GM12878 (cell line): ENCODE results near the gene PUM2. TPM values are rescaled to one million over a fixed set of nuclear protein-coding genes. Genes with fewer than 3 reads are reported as not detected.

ENCODE experiments used
- ATAC-seq: fragments of 200-7000 bp; cut with Tn5 transposase; 3 replicates; pipeline ENCODE4 v1.9.1; 2020; ENCODE audit warnings: mild to moderate bottlenecking, moderate library complexity
- BruUV-seq: library from RNA; stranded (reverse); fragments of 400-500 nt; replicated peaks from 2 replicates; lab custom pipeline; 2021; lab: Mats Ljungman, UMichigan
- CTCF ChIA-PET: fragments of 300-600 bp; sonication (Branson Sonifier 250); formaldehyde crosslinking; extraction: SDS; loops from one replicate; lab custom pipeline; 2021; ENCODE audit warnings: inconsistent platforms; lab: Yijun Ruan, JAX
- POLR2A ChIA-PET: fragments of 350-600 bp; formaldehyde crosslinking; extraction: SDS; loops from one replicate; lab custom pipeline; 2021; ENCODE audit warnings: inconsistent platforms; lab: Charles Lee
- RAD21 ChIA-PET: fragments of 300-600 bp; sonication (Branson Sonifier 250); formaldehyde crosslinking; loops from one replicate; lab custom pipeline; 2023; ENCODE audit warnings: antibody characterized with exemption; ENCODE audit not compliant: unreplicated experiment; lab: Charles Lee
- SMC1A ChIA-PET: fragments of 300-600 bp; sonication (Branson Sonifier 250); formaldehyde crosslinking; loops from one replicate; lab custom pipeline; 2023; ENCODE audit not compliant: unreplicated experiment, uncharacterized antibody; lab: Charles Lee
- DNase-seq: peaks from one replicate; pipeline ENCODE4 v3.0.0-alpha.2; 2011; ENCODE audit warnings: low read depth, low spot score
- FAIRE-seq: peaks from 3 replicates; lab custom pipeline; 2011; peaks lifted over from hg19 to GRCh38; lab: Jason Lieb, UNC
- H2AFZ ChIP-seq: 2 replicates; pipeline ENCODE4 v1.6.0; 2011; ENCODE audit warnings: low read depth, low read length, control low read depth; ENCODE audit not compliant: control insufficient read depth
- H3K27ac ChIP-seq: 2 replicates; pipeline ENCODE4 v1.5.1; 2011; ENCODE audit warnings: control low read depth; ENCODE audit not compliant: control insufficient read depth, insufficient read depth
- H3K27me3 ChIP-seq, 2 experiments: replicated peaks in 1 of 2; 2 replicates each; pipeline versions ENCODE4 v1.6.0 to v1.6.1; 2011; ENCODE audit warnings: low read length in 1 of 2; ENCODE audit not compliant: control insufficient read depth in 2 of 2, insufficient read depth in 2 of 2
- H3K36me3 ChIP-seq, 2 experiments: 2 replicates each; pipeline ENCODE4 v1.5.1; 2011; ENCODE audit warnings: low read length in 1 of 2; ENCODE audit not compliant: control insufficient read depth in 2 of 2, insufficient read depth in 2 of 2
- H3K4me1 ChIP-seq: 2 replicates; pipeline ENCODE4 v1.6.1; 2011; ENCODE audit warnings: mild to moderate bottlenecking, low read length, moderate library complexity, mixed read lengths; ENCODE audit not compliant: control insufficient read depth, insufficient read depth
- H3K4me2 ChIP-seq: 2 replicates; pipeline ENCODE4 v1.6.0; 2011; ENCODE audit warnings: control low read depth; ENCODE audit not compliant: control insufficient read depth, insufficient read depth
- H3K4me3 ChIP-seq: fragments of 200-600 bp; sonication (generic); 2 replicates; pipeline ENCODE4 v1.5.1; 2016
- H3K79me2 ChIP-seq: 2 replicates; pipeline ENCODE4 v1.6.0; 2011; ENCODE audit warnings: low read length; ENCODE audit not compliant: control insufficient read depth, insufficient read depth
- H3K9ac ChIP-seq: 2 replicates; pipeline ENCODE4 v1.8.0; 2011; ENCODE audit warnings: low read length, control low read depth, mixed read lengths; ENCODE audit not compliant: control insufficient read depth, insufficient read depth
- H3K9me3 ChIP-seq: replicated peaks from 3 replicates; pipeline ENCODE4 v1.5.1; 2011; ENCODE audit warnings: mild to moderate bottlenecking, low read length; ENCODE audit not compliant: control insufficient read depth, insufficient read depth
- H4K20me1 ChIP-seq: 2 replicates; pipeline ENCODE4 v1.6.0; 2011; ENCODE audit not compliant: control insufficient read depth, insufficient read depth
- ASH2L ChIP-seq: fragments of 300-600, 200-600 bp; sonication (generic); IDR thresholded peaks from 2 replicates; pipeline ENCODE4 v1.6.1; 2017; ENCODE audit warnings: low read depth, mild to moderate bottlenecking, borderline replicate concordance
- ATF7 ChIP-seq: fragments of 450-650 bp; IDR thresholded peaks from 2 replicates; pipeline ENCODE4 v1.6.1; 2016; ENCODE audit warnings: low read depth, mild to moderate bottlenecking
- BCL11A ChIP-seq: IDR thresholded peaks from 2 replicates; pipeline ENCODE4 v1.6.1; 2011; ENCODE audit warnings: low read depth, low read length
- DPF2 ChIP-seq: fragments of 450-650 bp; IDR thresholded peaks from 2 replicates; pipeline ENCODE4 v1.6.1; 2017; ENCODE audit warnings: mild to moderate bottlenecking
- ETV6 ChIP-seq, 2 experiments: fragments of 450-650 bp in 1 of 2; IDR thresholded peaks in 1 of 2; conservative IDR thresholded peaks in 1 of 2; 2 replicates each; pipeline ENCODE4 v1.6.1; 2014; ENCODE audit warnings: antibody characterized with exemption in 1 of 2, borderline replicate concordance in 1 of 2, low read depth in 1 of 2, mild to moderate bottlenecking in 1 of 2, moderate library complexity in 1 of 2
- FOXK2 ChIP-seq: fragments of 450-650 bp; IDR thresholded peaks from 2 replicates; pipeline ENCODE4 v1.6.1; 2017; ENCODE audit warnings: mild to moderate bottlenecking, moderate library complexity
- MAX ChIP-seq: IDR thresholded peaks from 2 replicates; pipeline ENCODE4 v1.6.1; 2012; ENCODE audit warnings: low read depth, low read length, improper control_type of control experiment
- NR2C1 ChIP-seq: fragments of 450-650 bp; IDR thresholded peaks from 2 replicates; pipeline ENCODE4 v1.6.1; 2017; ENCODE audit warnings: antibody characterized with exemption, mild to moderate bottlenecking, moderate library complexity
- PAX5 ChIP-seq: IDR thresholded peaks from 2 replicates; pipeline ENCODE4 v1.6.1; 2011; ENCODE audit warnings: low read depth, low read length, borderline replicate concordance
- PML ChIP-seq: IDR thresholded peaks from 2 replicates; pipeline ENCODE4 v1.6.1; 2012; ENCODE audit warnings: low read length, inconsistent platforms
- POLR2AphosphoS5 ChIP-seq: IDR thresholded peaks from 2 replicates; pipeline ENCODE4 v1.6.1; 2011; ENCODE audit warnings: mild to moderate bottlenecking, low read length, inconsistent platforms
- RAD51 ChIP-seq: fragments of 450-650 bp; IDR thresholded peaks from 2 replicates; pipeline ENCODE4 v1.6.1; 2016; ENCODE audit warnings: moderate library complexity, mild to moderate bottlenecking, inconsistent platforms
- TCF7 ChIP-seq: IDR thresholded peaks from 2 replicates; pipeline ENCODE4 v1.6.1; 2014; ENCODE audit warnings: antibody characterized with exemption, borderline replicate concordance
- WGBS: methylation state at CpG from one replicate; pipeline ENCODE4 v1.1.6; 2016; ENCODE audit warnings: low lambda C conversion rate; ENCODE audit not compliant: insufficient replicate concordance, insufficient coverage; ENCODE audit errors: missing lambda C conversion rate; 5-methylcytosine and 5-hydroxymethylcytosine counted together
- in situ Hi-C: fragments of 300-500 bp; cut with MboI; formaldehyde crosslinking; loops from 9 replicates; pipeline ENCODE4 v1.14.3; 2018; ENCODE audit warnings: mixed read lengths
- intact Hi-C: fragments of 100-400 bp; cut with micrococcal nuclease; formaldehyde crosslinking; loops from one replicate; pipeline ENCODE4 v1.14.2; 2022; ENCODE audit not compliant: unreplicated experiment
- polyA plus RNA-seq, 11 experiments: library from polyadenylated mRNA; depleted of rRNA in 4 of 11; unstranded in 6 of 11; stranded (reverse) in 5 of 11; fragments of >200 nt; fragmentation: Nextera tagmentation in 4 of 11; fragmentation: Illumina TruSeq in 1 of 11; extraction: Ambion mirVana in 4 of 11; extraction: Trizol in 1 of 11; gene quantifications; 1 replicate in 1 of 11; 2 replicates in 10 of 11; pipeline versions ENCODE4 v1.2.1 to v1.2.3, GENCODE V29; 2011 to 2016; ENCODE audit warnings: inconsistent platforms in 2 of 11, missing spikeins in 2 of 11, low read depth in 1 of 11
- total RNA-seq, 4 experiments: library from RNA; depleted of rRNA in 3 of 4; stranded (reverse); fragments of >200 nt in 3 of 4; fragmentation: Illumina TruSeq in 1 of 4; extraction: Trizol in 1 of 4; gene quantifications; 2 replicates each; pipeline versions ENCODE4 v1.2.1 to v1.2.3, GENCODE V29; 2013 to 2021

Gene PUM2
- total and polyA plus RNA-seq, 10 of the 15 experiments (the other 5 are each of a cell fraction or from before 2014, with no cell fraction given), result 14.5 to 87.6 (median 29.4) TPM

GRCh38 chr2:20351555-20352229 lies 1.0 kb upstream of the PUM2 start:
- in situ Hi-C loops (no loop called here), intact Hi-C loops (loop anchor here (2.0 kb wide), 1 partner anchor 13 kb away; no protein-coding TSS in a partner anchor)
- peaks cover 0 to 3% of the 10 kb centered on the region in 2 experiments; a peak in 2 of 4 replicates for H3K36me3 ChIP-seq
- peak overlapping the region; percentile 97 for H2AFZ ChIP-seq
- peaks cover 38% of the 10 kb centered on the region for H3K79me2 ChIP-seq
- H3K4me2 ChIP-seq, result peak overlapping the region; percentile 95
- no peak; the same call in 2 of the 3 replicates for ATAC-seq
- CTCF ChIA-PET, result interaction anchor here (0.8 to 4.3 kb wide), 5 partner anchors 9 to 60 kb away, joined by 3 to 29 read pairs (median 4); no protein-coding TSS in a partner anchor
- H3K4me3 ChIP-seq, result peak overlapping the region; percentile 66
- FAIRE-seq, result peak; percentile 18
- TF ChIP-seq PML (0 out of 2 replicates have a peak, but pooled peaks have one; percentile 56), RAD51 (no peak)
- TF ChIP-seq, all 136 proteins: peak for 1
- peaks cover 7% of the 10 kb centered on the region for H4K20me1 ChIP-seq
- 3% methylated on average over 13 of the region's 13 CpGs for WGBS
- no peak for DNase-seq
- ChIA-PET RAD21 (interaction anchor here (1.0 to 1.8 kb wide), 4 partner anchors 12 to 126 kb away, joined by 3 to 11 read pairs (median 4); no protein-coding TSS in a partner anchor), SMC1A (interaction anchor here (0.6 to 1.9 kb wide), 7 partner anchors 9 to 71 kb away, joined by 3 to 5 read pairs (median 3); no protein-coding TSS in a partner anchor), POLR2A (interaction anchor here (1.4 to 2.8 kb wide), 2 partner anchors 9 to 14 kb away, joined by 5 to 11 read pairs; no protein-coding TSS in a partner anchor)
- H3K9ac ChIP-seq, result peak overlapping the region; percentile 97
- H3K9me3 ChIP-seq, result no peaks in the 10 kb centered on the region
- H3K27me3 ChIP-seq, result no peaks in the 10 kb centered on the region
- BruUV-seq, result no TSS peak
- peaks cover 15% of the 10 kb centered on the region for H3K4me1 ChIP-seq
- peak overlapping the region; percentile 98 for H3K27ac ChIP-seq

DNA sequence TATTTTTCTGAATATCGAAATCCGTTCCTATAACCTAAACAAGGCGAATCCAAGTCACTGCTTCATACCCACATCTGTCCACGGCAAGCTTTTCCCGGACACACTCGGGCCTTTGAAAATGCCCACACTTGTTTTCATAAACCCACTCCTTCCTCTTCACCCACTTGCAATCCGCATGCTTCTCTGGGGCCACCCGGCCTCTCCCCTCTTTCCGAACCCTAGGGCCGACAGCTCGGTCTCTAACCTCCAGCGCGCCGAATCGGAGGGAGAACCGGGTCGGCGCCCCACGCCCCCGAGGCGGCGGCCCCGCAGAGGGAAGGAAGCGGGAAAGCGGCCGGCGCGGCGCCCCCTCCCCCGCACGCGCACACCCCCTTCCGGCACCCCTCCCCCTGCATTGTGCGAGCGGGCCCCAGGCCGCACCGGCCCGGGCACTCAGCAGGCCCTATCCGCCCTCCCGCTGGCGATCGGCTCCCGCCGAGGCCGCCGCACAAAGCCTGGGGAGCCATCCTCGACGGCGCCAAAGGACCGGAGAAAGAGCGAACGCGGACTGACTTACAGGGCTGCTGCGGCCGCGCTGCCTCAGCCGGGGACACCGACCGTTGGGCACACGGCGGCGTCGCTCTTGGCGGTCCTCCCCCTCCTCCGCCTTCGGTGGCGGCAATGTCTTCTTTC lies 467 bp downstream of the PUM2 start:
- H3K27ac ChIP-seq, result peak overlapping the region; percentile 89
- H2AFZ ChIP-seq, result no peak overlapping the region; the same call in 1 of the 2 replicates
- DNase-seq (no peak), FAIRE-seq (no peak), ATAC-seq (peak; percentile 62)
- peak overlapping the region; percentile 88; the same call in 1 of the 2 replicates for H3K4me2 ChIP-seq
- H4K20me1 ChIP-seq, result peaks cover 8% of the 10 kb centered on the region
- no peaks in the 10 kb centered on the region for H3K9me3 ChIP-seq
- peaks cover 0 to 3% of the 10 kb centered on the region in 2 experiments; a peak in 2 of 4 replicates for H3K36me3 ChIP-seq
- ChIA-PET CTCF (interaction anchor here (5.1 kb wide), 1 partner anchor 21 kb away, joined by 74 read pairs; no protein-coding TSS in a partner anchor), RAD21 (interaction anchor here (1.0 to 1.8 kb wide), 2 partner anchors 26 to 41 kb away, joined by 4 to 5 read pairs; no protein-coding TSS in a partner anchor), SMC1A (interaction anchor here (0.9 to 4.6 kb wide), 5 partner anchors 9 to 72 kb away, joined by 3 to 48 read pairs (median 24); no protein-coding TSS in a partner anchor), POLR2A (interaction anchor here (0.6 to 4.5 kb wide), 7 partner anchors 10 to 174 kb away, joined by 3 to 24 read pairs (median 4); no protein-coding TSS in a partner anchor)
- intact Hi-C loops (loop anchor here (2.0 kb wide), 1 partner anchor 15 kb away; no protein-coding TSS in a partner anchor), in situ Hi-C loops (no loop called here)
- peaks cover 15% of the 10 kb centered on the region for H3K4me1 ChIP-seq
- H3K9ac ChIP-seq, result peak overlapping the region; percentile 80
- no peaks in the 10 kb centered on the region for H3K27me3 ChIP-seq
- H3K4me3 ChIP-seq, result peak overlapping the region; percentile 77
- WGBS, result 0% methylated on average over 30 of the region's 67 CpGs
- BruUV-seq, result no TSS peak
- H3K79me2 ChIP-seq, result peaks cover 53% of the 10 kb centered on the region
- TF ChIP-seq FOXK2 (no peak), PAX5 (no peak), POLR2AphosphoS5 (peak; percentile 18; the same call in 1 of the 2 replicates), DPF2 (peak; percentile 33), ATF7 (no peak), ETV6 (conservative IDR thresholded peaks at IDR 0.05 in 1 of 2, IDR thresholded peaks at IDR 0.05 in 1 of 2; ENCODE audit: borderline replicate concordance in 1 of 2, low read depth in 1 of 2) (peak in 1 of 2 experiments; percentile 33; a peak in 1 of 4 replicates), RAD51 (no peak), NR2C1 (no peak), BCL11A (no peak), MAX (no peak), TCF7 (no peak), ASH2L (no peak)
